HepG2 (cell line): ENCODE measurements around the gene TSEN34. TPM values are rescaled to one million over a fixed set of nuclear protein-coding genes. Genes with fewer than 3 reads are reported as not detected.
A peak's percentile ranks its signal among the peaks of the same experiment; 100 is the strongest.

Experiments used
- ARHGAP35 ChIP-seq: sonication (generic); formaldehyde crosslinking; IDR thresholded peaks from 2 replicates; pipeline ENCODE4 v1.9.0; 2022; ENCODE audit warnings: mild to moderate bottlenecking, inconsistent platforms, moderate library complexity, missing genetic modification reagents, borderline replicate concordance
- ATRX ChIP-seq: sonication (generic); formaldehyde crosslinking; IDR thresholded peaks from 2 replicates; pipeline ENCODE4 v1.4.0; 2020; ENCODE audit warnings: missing genetic modification reagents, borderline replicate concordance
- BCLAF1 ChIP-seq: fragments of 450-650 bp; IDR thresholded peaks from 2 replicates; pipeline ENCODE4 v1.6.1; 2017; ENCODE audit warnings: mild to moderate bottlenecking
- CCAR2 ChIP-seq: fragments of 200-400 bp; formaldehyde crosslinking; optimal IDR thresholded peaks from 2 replicates; pipeline ENCODE3; 2018; ENCODE audit warnings: low read depth, mild to moderate bottlenecking, low read length, moderate library complexity
- CSRNP2 ChIP-seq: sonication (generic); formaldehyde crosslinking; conservative IDR thresholded peaks from 2 replicates; pipeline ENCODE4 v1.8.0; 2022; ENCODE audit warnings: low read depth, missing genetic modification reagents
- FOXC1 ChIP-seq: sonication (generic); formaldehyde crosslinking; IDR thresholded peaks from 2 replicates; pipeline ENCODE4 v1.8.0; 2022; ENCODE audit warnings: mild to moderate bottlenecking, missing genetic modification reagents, borderline replicate concordance
- KIAA2018 ChIP-seq: sonication (generic); formaldehyde crosslinking; IDR thresholded peaks from 2 replicates; pipeline ENCODE4 v1.5.0; 2020; ENCODE audit warnings: mild to moderate bottlenecking, missing genetic modification reagents, borderline replicate concordance
- KLF9 ChIP-seq: IDR thresholded peaks from 2 replicates; pipeline ENCODE4 v1.6.1; 2016; ENCODE audit warnings: low read depth
- SRY ChIP-seq: sonication (generic); formaldehyde crosslinking; IDR thresholded peaks from 2 replicates; pipeline ENCODE4 v1.8.0; 2022; ENCODE audit warnings: mild to moderate bottlenecking, missing genetic modification reagents
- TFDP1 ChIP-seq: IDR thresholded peaks from 2 replicates; pipeline ENCODE4 v1.6.1; 2016; ENCODE audit warnings: missing compliant biosample characterization, missing genetic modification reagents, borderline replicate concordance
- ZFP36L1 ChIP-seq: sonication (generic); formaldehyde crosslinking; IDR thresholded peaks from 2 replicates; pipeline ENCODE4 v1.8.0; 2022; ENCODE audit warnings: mild to moderate bottlenecking, missing genetic modification reagents, moderate library complexity
- ZNF20 ChIP-seq: sonication (generic); formaldehyde crosslinking; IDR thresholded peaks from 2 replicates; pipeline ENCODE4 v1.4.0; 2020; ENCODE audit warnings: mild to moderate bottlenecking, moderate library complexity, missing genetic modification reagents
- ZNF552 ChIP-seq: sonication (generic); formaldehyde crosslinking; IDR thresholded peaks from 2 replicates; pipeline ENCODE4 v1.9.0; 2022; ENCODE audit warnings: missing genetic modification reagents, mild to moderate bottlenecking, borderline replicate concordance
- ZSCAN31 ChIP-seq: sonication (generic); formaldehyde crosslinking; IDR thresholded peaks from 2 replicates; pipeline ENCODE4 v1.5.0; 2020; ENCODE audit warnings: low read depth, mild to moderate bottlenecking, missing genetic modification reagents
- polyA plus RNA-seq, 8 experiments: library from polyadenylated mRNA; depleted of rRNA in 3 of 8; stranded (reverse) in 7 of 8; unstranded in 1 of 8; fragments of >200 nt; fragmentation: Illumina TruSeq in 4 of 8; extraction: Trizol in 4 of 8; gene quantifications; 2 replicates each; pipeline versions ENCODE4 v1.2.1 to v1.2.3, GENCODE V29; 2011 to 2016; ENCODE audit warnings: low read depth in 4 of 8, missing spikeins in 1 of 8, mixed read lengths in 1 of 8; ENCODE audit not compliant: insufficient read depth in 1 of 8
- total RNA-seq, 5 experiments: library from RNA; depleted of rRNA; stranded (reverse); fragments of >200 nt; fragmentation: Illumina TruSeq; extraction: Trizol; gene quantifications; 2 replicates each; pipeline ENCODE4 v1.2.3, GENCODE V29; 2016; ENCODE audit warnings: low read depth in 1 of 5

TSEN34 gene
- total and polyA plus RNA-seq, 2 of the 13 experiments (the other 11 are each of a cell fraction or from before 2014, with no cell fraction given), result 55.1 to 65.4 TPM

GRCh38 chr19:54189735-54190502, 1.2 kb upstream of the TSEN34 start (continued):
- TF ChIP-seq KIAA2018 (0 out of 2 replicates have a peak, but pooled peaks have one; percentile 56), FOXC1 (CRISPR knock-in tag) (peak; percentile 22; the same call in 1 of the 2 replicates), TFDP1 (CRISPR knock-in tag) (peak; percentile 53; the same call in 1 of the 2 replicates), ZSCAN31 (CRISPR knock-in tag) (no peak; the same call in 1 of the 2 replicates), CSRNP2 (no peak), ZFP36L1 (CRISPR knock-in tag) (peak; percentile 37; the same call in 1 of the 2 replicates), SRY (CRISPR knock-in tag) (no peak), ARHGAP35 (CRISPR knock-in tag) (peak; percentile 45; the same call in 1 of the 2 replicates), CCAR2 (no peak), ZNF20 (CRISPR knock-in tag) (no peak), KLF9 (0 out of 2 replicates have a peak, but pooled peaks have one; percentile 65), ZNF552 (CRISPR knock-in tag) (no peak), BCLAF1 (no peak), ATRX (no peak)
